Type B pancreatic cell (in vitro differentiated cells): ENCODE results near the gene UBL5. TPM values are rescaled to one million over a fixed set of nuclear protein-coding genes. Genes with fewer than 3 reads are reported as not detected.
A peak's percentile ranks its signal among the peaks of the same experiment; 100 is the strongest.
"Not testable (repeated sequence)": the region's sequence is repeated elsewhere in the genome, so short reads cannot be mapped to it uniquely, and the experiment has no call there.

Source experiments
- DNase-seq: peaks from one replicate; pipeline ENCODE4 v3.0.0; 2021; ENCODE audit warnings: mixed read lengths; ENCODE audit not compliant: unreplicated experiment; ENCODE audit errors: extremely low spot score
- H3K27ac Mint-ChIP-seq: 2 replicates; pipeline ENCODE4 v1.8.0; 2021; ENCODE audit warnings: mild to moderate bottlenecking, mixed read lengths
- H3K27me3 Mint-ChIP-seq: 2 replicates; pipeline ENCODE4 v1.8.0; 2021; ENCODE audit warnings: mixed read lengths
- H3K36me3 Mint-ChIP-seq: 2 replicates; pipeline ENCODE4 v1.8.0; 2021; ENCODE audit warnings: mixed read lengths
- H3K4me1 Mint-ChIP-seq: one replicate; pipeline ENCODE4 v1.8.0; 2021; ENCODE audit warnings: mixed read lengths; ENCODE audit not compliant: unreplicated experiment
- H3K4me3 Mint-ChIP-seq: 2 replicates; pipeline ENCODE4 v1.8.0; 2021; ENCODE audit warnings: mild to moderate bottlenecking, mixed read lengths
- H3K9me3 Mint-ChIP-seq: 2 replicates; pipeline ENCODE4 v1.8.0; 2021; ENCODE audit warnings: mixed read lengths
- long read RNA-seq: library from polyadenylated mRNA; unstranded; transcript quantifications from one replicate; pipeline ENCODE4 v2.0.0, GENCODE V29; 2020
- total RNA-seq: library from RNA; stranded (reverse); gene quantifications from 2 replicates; pipeline ENCODE4 v1.2.1, GENCODE V29; 2021; ENCODE audit warnings: low replicate concordance
- TF ChIP-seq, protein P1 (sequence below): fragments of 200-600 bp; sonication (generic); conservative IDR thresholded peaks from 2 replicates; pipeline ENCODE4 v1.5.0; 2021; ENCODE audit warnings: antibody characterized with exemption, mild to moderate bottlenecking

UBL5 gene
- 347 and 362 TPM in 2 replicates for total RNA-seq
- long read RNA-seq, transcript UBL5-201 (5 exons, 513 nt): minor isoform, 5 of 58 reads
- long read RNA-seq, transcript UBL5-202 (5 exons, 432 nt): major isoform, 39 of 58 reads
- long read RNA-seq, partial matches to known transcripts: 3 of 58 reads
- long read RNA-seq, other reads (novel, unspliced or antisense): 5 of 58 reads

DNA sequence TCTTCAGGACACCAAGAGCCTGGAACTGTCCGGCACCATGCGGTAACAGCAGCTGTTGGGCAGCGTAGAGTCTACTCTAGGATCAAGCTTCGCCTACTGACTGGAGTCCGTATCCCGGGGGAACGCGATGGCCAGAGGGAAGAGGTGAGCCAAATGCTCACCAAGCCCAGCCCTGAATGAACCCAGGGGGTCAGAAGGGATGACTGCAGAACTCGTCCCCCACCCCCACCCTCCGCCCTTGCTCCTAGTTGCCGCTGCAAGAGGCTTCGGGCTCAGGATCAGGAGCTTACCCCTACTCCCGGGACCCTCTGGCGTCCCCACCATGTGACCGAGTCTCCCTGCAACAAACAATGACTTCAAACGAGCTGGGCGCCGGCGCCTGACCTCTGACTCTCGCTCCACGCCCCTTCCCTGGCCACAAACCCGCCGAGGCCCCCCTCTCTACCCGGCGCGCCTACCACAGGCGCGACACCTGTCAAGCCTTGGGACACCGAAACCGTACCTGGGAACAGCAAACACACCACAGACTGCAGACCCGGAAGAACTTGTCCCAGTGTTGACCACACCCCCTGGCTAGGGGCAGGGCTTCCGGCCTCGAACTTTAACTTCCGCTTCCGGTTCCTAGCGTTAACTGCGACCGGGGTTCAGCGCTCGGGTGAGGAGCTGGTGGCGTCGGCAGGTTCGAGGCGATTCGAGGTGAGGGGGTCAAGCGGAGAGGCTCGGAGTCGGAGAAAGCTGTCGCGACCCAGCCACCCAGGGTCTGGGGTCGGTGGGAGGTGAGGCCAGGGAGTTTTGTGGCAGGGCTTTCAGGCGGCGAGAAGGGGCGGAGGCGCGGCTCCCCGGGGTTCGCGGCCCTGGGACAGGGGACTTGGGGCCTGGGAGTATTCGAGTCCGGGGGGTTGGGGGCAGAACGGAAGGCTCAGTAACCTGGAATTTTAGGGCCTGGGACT, at the start of gene UBL5:
UBL5 (plus strand) TSS at position 630 of the 950 bp plus-strand sequence. CDS start 420 bp downstream, outside the sequence.
- Mint-ChIP-seq H3K36me3 (peaks cover 8% of the 10 kb centered on the region), H3K4me1 (peaks cover 16% of the 10 kb centered on the region), H3K27ac (peak within 1 kb of the TSS; percentile 97), H3K27me3 (no peaks in the 10 kb centered on the region), H3K4me3 (peak within 1 kb of the TSS; percentile 100), H3K9me3 (no peaks in the 10 kb centered on the region)
- TF ChIP-seq, protein P1, sequence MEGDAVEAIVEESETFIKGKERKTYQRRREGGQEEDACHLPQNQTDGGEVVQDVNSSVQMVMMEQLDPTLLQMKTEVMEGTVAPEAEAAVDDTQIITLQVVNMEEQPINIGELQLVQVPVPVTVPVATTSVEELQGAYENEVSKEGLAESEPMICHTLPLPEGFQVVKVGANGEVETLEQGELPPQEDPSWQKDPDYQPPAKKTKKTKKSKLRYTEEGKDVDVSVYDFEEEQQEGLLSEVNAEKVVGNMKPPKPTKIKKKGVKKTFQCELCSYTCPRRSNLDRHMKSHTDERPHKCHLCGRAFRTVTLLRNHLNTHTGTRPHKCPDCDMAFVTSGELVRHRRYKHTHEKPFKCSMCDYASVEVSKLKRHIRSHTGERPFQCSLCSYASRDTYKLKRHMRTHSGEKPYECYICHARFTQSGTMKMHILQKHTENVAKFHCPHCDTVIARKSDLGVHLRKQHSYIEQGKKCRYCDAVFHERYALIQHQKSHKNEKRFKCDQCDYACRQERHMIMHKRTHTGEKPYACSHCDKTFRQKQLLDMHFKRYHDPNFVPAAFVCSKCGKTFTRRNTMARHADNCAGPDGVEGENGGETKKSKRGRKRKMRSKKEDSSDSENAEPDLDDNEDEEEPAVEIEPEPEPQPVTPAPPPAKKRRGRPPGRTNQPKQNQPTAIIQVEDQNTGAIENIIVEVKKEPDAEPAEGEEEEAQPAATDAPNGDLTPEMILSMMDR: no peak
- peak; percentile 87 for DNase-seq

DNA sequence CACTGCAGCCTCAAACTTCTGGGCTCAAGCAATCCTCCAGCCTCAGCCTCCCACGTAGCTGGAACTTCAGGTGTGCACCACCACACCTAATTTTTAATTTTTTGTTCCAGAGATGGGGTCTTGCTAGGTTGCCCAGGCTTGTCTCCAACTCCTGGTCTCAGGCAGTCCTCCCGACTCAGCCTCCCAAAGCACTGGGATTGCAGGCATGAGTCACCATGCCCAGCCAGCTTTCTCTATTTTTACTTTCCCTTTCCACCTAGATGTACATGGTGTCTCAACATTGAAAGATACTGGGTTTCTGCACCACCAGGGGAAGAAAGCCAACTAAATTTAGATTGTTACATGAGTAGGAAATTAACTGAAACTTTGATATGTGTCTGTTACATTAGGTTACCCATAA, 45.4 kb upstream of the UBL5 start:
- Mint-ChIP-seq H3K36me3 (peaks cover 8% of the 10 kb centered on the region), H3K27ac (no peak overlapping the region), H3K4me1 (peaks cover 13% of the 10 kb centered on the region), H3K4me3 (no peak overlapping the region), H3K9me3 (no peaks in the 10 kb centered on the region), H3K27me3 (no peaks in the 10 kb centered on the region)
- DNase-seq: no peak
- TF ChIP-seq, protein P1: no peak

DNA sequence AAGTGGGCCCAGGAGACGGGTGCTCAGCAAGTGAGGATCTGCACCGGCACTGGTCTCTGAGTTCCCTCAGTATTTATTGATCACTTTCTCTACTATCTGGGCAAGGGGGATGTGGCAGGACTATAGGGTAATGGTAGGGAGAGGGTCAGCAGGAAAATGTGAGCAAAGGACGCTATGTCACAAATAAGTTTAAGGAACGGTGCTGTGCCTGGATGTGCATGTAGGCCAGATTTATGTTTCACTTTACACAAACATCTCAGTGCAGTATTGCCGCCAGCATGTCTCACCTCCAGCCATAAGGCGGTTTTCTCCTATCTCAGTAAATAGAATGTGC, 43.6 kb upstream of the UBL5 start:
- Mint-ChIP-seq H3K27ac (peak overlapping the region; percentile 98), H3K4me1 (peaks cover 15% of the 10 kb centered on the region), H3K4me3 (peak overlapping the region; percentile 95)
- H3K9me3 Mint-ChIP-seq, H3K36me3 Mint-ChIP-seq, H3K27me3 Mint-ChIP-seq, DNase-seq: not testable (repeated sequence)

DNA sequence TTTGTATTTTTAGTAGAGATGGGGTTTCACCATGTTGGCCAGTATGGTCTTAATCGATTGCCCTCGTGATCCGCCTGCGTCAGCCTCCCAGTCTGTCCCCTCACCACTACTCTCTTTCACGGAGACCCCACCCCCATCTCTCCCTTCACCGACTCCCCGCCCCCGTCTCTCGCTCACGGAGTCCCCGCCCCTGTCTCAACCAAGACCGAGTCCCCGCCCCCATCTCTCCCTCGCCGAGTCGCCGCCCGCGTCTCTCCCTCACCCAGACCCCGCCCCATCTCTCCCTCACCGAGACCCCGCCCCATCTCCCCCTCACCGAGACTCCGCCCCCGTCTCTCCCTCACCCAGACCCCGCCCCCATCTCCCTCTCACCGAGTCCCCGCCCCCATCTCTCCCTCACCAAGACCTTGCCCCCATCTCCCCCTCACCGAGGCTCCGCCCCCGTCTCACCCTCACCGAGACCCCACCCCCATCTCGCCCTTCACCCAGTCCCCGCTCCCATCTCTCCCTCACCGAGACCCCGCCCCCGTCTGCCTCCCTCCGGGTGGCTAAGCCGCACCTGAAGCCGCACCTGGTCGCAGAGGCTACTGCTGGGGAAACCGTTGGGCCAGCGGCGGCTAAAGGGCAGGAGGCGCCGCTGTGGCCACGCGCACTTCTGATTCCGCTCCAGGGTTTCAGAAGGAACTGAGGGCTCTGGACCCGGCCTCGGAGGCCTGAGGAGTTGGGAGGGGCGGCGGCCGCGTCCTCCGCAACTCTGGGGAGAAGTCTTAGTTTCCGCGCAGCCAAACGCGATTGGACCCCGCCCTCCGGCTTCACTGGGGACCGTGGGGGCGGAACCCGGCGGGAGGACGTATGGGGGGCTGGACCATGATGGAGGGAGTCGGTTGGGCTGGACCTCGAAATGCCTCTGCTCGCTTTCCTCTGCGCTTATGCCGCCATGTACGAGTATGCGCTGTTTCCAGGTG, 42.1 kb upstream of the UBL5 start:
- Mint-ChIP-seq H3K4me3 (peak overlapping the region; percentile 95), H3K36me3 (peaks cover 3% of the 10 kb centered on the region), H3K27me3 (no peaks in the 10 kb centered on the region), H3K4me1 (peaks cover 28% of the 10 kb centered on the region), H3K9me3 (no peaks in the 10 kb centered on the region), H3K27ac (peak overlapping the region; percentile 98)
- peak; percentile 97 for DNase-seq
- TF ChIP-seq, protein P1: no peak

DNA sequence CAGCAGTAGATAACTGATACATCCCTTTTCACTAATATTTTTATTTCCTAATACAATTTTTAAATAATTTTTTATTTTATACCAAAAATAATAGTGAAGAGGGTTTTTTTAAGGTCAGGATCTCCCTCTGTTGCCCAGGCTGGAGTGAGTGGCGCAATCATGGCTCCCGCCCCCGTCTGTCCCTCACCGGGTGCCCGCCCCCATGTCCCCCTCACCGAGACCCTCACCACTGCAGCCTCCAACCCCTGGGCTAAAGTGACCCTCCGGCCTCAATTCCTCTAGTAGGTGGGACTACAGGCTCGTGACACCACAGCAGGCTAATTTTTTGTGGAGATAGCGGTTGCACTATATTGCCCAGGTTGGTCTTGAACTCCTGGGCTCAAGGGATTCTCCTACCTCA, 41.4 kb upstream of the UBL5 start:
- TF ChIP-seq, protein P1: no peak
- Mint-ChIP-seq H3K4me1 (peaks cover 30% of the 10 kb centered on the region), H3K27me3 (no peaks in the 10 kb centered on the region), H3K36me3 (no peaks in the 10 kb centered on the region), H3K4me3 (peak overlapping the region; percentile 95), H3K9me3 (no peaks in the 10 kb centered on the region), H3K27ac (peak overlapping the region; percentile 98)
- DNase-seq: no peak
